Measurements from ENCODE around the gene DLG4. TPM values are rescaled to one million over a fixed set of nuclear protein-coding genes. Genes with fewer than 3 reads are reported as not detected.
A peak's percentile ranks its signal among the peaks of the same experiment; 100 is the strongest.

The DLG4 gene
- total RNA-seq, 2 experiments from 2014 or later: 15.4 to 27.3 TPM

DNA sequence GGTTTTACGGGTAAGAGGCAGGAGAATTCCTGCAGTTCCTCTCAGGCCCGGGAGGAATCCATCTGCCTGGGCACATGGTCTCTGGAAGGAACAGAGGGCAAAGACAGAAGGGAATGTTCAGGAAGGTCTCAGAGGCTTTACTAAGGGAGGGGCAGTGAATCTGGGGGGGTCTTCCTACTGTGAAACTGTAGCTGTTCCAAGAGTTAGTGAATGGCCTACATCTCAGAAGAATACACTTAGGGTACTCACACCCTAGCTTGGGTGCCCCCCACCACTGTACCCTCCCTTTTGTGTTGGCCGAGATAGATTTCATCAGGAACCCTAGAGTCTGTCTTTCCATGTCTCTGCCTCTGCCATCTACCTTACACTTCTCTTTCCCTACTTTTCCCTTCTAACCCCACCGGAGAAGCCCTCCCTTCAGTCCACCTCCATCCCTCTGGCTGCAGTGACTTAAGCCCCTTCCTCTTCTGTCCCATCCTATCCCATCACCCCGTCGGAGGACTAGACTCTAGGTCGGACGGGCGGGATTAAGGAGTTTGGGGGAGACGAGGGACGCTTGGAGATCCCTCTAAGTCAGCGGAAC, 316 bp downstream of the DLG4 start:
- Histone ChIP-seq H3K79me2 (ENCODE audit: insufficient read depth, low read depth, low read length) (peaks cover 13% of the 10 kb centered on the region), H2AFZ (ENCODE audit: low read length) (peak overlapping the region; percentile 26; the same call in 1 of the 2 replicates), H3K4me3 (ENCODE audit: low read depth, low read length, poor library complexity, severe bottlenecking) (peak overlapping the region; percentile 78), H3K4me1 (ENCODE audit: insufficient read depth, low read length, poor library complexity, severe bottlenecking) (peaks cover 56% of the 10 kb centered on the region), H3K9me3 (ENCODE audit: low read length) (no peaks in the 10 kb centered on the region), H3K36me3 (ENCODE audit: insufficient read depth, low read length) (peaks cover 37% of the 10 kb centered on the region), H3K4me2 (ENCODE audit: low read length) (peak overlapping the region; percentile 91), H4K20me1 (ENCODE audit: insufficient read depth, low read length) (no peaks in the 10 kb centered on the region), H3K9me2 (ENCODE audit: insufficient read depth, low read length) (no peaks in the 10 kb centered on the region), H3K27ac (ENCODE audit: low read depth, low read length, poor library complexity, severe bottlenecking) (peak overlapping the region; percentile 71)
- intact Hi-C loops (cut with micrococcal nuclease; ENCODE audit: unreplicated experiment): no loop called here
- no TSS peak for BruUV-seq (replicated peaks)
- DNase-seq (ENCODE audit: low spot score): no peak
- ChIA-PET CTCF (ENCODE audit: unreplicated experiment) (interaction anchor here (0.6 kb wide), 1 partner anchor 90 kb away, joined by 3 read pairs; no protein-coding TSS in a partner anchor), POLR2A (interaction anchor here (0.5 to 1.5 kb wide), 3 partner anchors 23 to 535 kb away, joined by 3 to 4 read pairs (median 3); partner anchors contain the start of gene GABARAP)
- TF ChIP-seq EZH2phosphoT487 (IDR thresholded peaks at IDR 0.05; ENCODE audit: borderline replicate concordance, low read depth, low read length): no peak
- TF ChIP-seq, protein P1, sequence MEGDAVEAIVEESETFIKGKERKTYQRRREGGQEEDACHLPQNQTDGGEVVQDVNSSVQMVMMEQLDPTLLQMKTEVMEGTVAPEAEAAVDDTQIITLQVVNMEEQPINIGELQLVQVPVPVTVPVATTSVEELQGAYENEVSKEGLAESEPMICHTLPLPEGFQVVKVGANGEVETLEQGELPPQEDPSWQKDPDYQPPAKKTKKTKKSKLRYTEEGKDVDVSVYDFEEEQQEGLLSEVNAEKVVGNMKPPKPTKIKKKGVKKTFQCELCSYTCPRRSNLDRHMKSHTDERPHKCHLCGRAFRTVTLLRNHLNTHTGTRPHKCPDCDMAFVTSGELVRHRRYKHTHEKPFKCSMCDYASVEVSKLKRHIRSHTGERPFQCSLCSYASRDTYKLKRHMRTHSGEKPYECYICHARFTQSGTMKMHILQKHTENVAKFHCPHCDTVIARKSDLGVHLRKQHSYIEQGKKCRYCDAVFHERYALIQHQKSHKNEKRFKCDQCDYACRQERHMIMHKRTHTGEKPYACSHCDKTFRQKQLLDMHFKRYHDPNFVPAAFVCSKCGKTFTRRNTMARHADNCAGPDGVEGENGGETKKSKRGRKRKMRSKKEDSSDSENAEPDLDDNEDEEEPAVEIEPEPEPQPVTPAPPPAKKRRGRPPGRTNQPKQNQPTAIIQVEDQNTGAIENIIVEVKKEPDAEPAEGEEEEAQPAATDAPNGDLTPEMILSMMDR (conservative IDR thresholded peaks at IDR 0.05; ENCODE audit: low read length): no peak

DNA sequence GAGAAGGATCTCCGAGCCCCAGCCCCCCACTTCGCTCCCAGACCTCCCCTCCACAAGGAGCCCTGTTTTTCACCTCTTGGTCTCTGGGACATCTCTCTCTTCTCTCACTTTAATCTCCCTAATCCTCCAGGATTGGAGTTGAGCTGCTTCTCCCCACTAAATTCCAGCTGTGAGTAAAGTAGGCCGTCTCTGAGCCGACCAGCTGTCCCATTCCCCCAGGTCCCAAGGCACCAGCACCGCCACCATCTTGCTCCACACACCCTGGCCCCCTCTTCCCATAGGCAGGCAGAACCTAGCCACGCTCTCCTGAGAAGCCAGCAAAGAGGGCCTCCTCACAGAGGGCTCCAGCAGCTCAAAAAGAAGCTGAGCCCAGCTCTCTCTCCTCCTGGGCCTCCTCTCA, 878 bp downstream of the DLG4 start:
- Histone ChIP-seq H3K36me3 (ENCODE audit: insufficient read depth, low read length) (peaks cover 31% of the 10 kb centered on the region), H3K4me2 (ENCODE audit: low read length) (peak overlapping the region; percentile 91), H2AFZ (ENCODE audit: low read length) (peak overlapping the region; percentile 26; the same call in 1 of the 2 replicates), H3K4me3 (ENCODE audit: low read depth, low read length, poor library complexity, severe bottlenecking) (no peak overlapping the region), H3K9me3 (ENCODE audit: low read length) (no peaks in the 10 kb centered on the region), H3K79me2 (ENCODE audit: insufficient read depth, low read depth, low read length) (peaks cover 13% of the 10 kb centered on the region), H3K9me2 (ENCODE audit: insufficient read depth, low read length) (no peaks in the 10 kb centered on the region), H3K4me1 (ENCODE audit: insufficient read depth, low read length, poor library complexity, severe bottlenecking) (peaks cover 59% of the 10 kb centered on the region), H3K27ac (ENCODE audit: low read depth, low read length, poor library complexity, severe bottlenecking) (peak overlapping the region; percentile 71), H4K20me1 (ENCODE audit: insufficient read depth, low read length) (no peaks in the 10 kb centered on the region)
- BruUV-seq (replicated peaks): no TSS peak
- CTCF ChIA-PET (ENCODE audit: unreplicated experiment): interaction anchor here (0.6 kb wide), 1 partner anchor 90 kb away, joined by 3 read pairs; no protein-coding TSS in a partner anchor
- DNase-seq (ENCODE audit: low spot score): no peak
- TF ChIP-seq, protein P1 (conservative IDR thresholded peaks at IDR 0.05; ENCODE audit: low read length): no peak
- no peak for TF ChIP-seq EZH2phosphoT487 (IDR thresholded peaks at IDR 0.05; ENCODE audit: borderline replicate concordance, low read depth, low read length)
- POLR2A ChIA-PET: interaction anchor here (0.5 to 1.5 kb wide), 3 partner anchors 24 to 536 kb away, joined by 3 to 4 read pairs (median 3); partner anchors contain the start of gene GABARAP
- intact Hi-C loops (cut with micrococcal nuclease; ENCODE audit: unreplicated experiment): no loop called here

DNA sequence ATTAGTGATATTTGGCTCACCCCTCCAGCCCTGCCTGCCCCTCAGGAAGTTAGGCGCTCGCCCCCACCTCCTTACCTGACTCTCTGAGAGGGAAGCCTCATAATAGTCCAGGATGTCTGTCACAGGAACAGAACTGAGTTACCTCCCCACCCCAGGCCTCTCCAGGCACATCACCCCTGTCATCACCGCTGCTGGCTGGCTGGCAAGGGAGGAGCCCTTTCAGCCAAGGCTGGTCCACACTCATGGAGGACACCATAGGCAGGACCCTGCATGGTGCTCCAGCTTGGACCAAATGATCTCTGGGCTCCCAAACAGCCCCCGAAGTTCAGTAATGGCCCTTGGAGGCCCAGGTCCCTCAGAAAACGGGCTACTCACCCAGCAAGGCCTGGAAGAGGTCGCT, 1.5 kb downstream of the DLG4 start:
- Histone ChIP-seq H3K27ac (ENCODE audit: low read depth, low read length, poor library complexity, severe bottlenecking) (peak overlapping the region; percentile 71), H4K20me1 (ENCODE audit: insufficient read depth, low read length) (no peaks in the 10 kb centered on the region), H3K4me1 (ENCODE audit: insufficient read depth, low read length, poor library complexity, severe bottlenecking) (peaks cover 64% of the 10 kb centered on the region), H3K36me3 (ENCODE audit: insufficient read depth, low read length) (peaks cover 25% of the 10 kb centered on the region; the same call in 1 of the 2 replicates), H3K4me3 (ENCODE audit: low read depth, low read length, poor library complexity, severe bottlenecking) (peak overlapping the region; percentile 75), H3K9me2 (ENCODE audit: insufficient read depth, low read length) (no peaks in the 10 kb centered on the region), H2AFZ (ENCODE audit: low read length) (peak overlapping the region; percentile 17; the same call in 1 of the 2 replicates), H3K79me2 (ENCODE audit: insufficient read depth, low read depth, low read length) (peaks cover 19% of the 10 kb centered on the region), H3K4me2 (ENCODE audit: low read length) (peak overlapping the region; percentile 91), H3K9me3 (ENCODE audit: low read length) (no peaks in the 10 kb centered on the region)
- intact Hi-C loops (cut with micrococcal nuclease; ENCODE audit: unreplicated experiment): no loop called here
- DNase-seq (ENCODE audit: low spot score): no peak
- BruUV-seq (replicated peaks): no TSS peak
- POLR2A ChIA-PET: no interaction called here
- TF ChIP-seq, protein P1 (conservative IDR thresholded peaks at IDR 0.05; ENCODE audit: low read length): no peak
- TF ChIP-seq EZH2phosphoT487 (IDR thresholded peaks at IDR 0.05; ENCODE audit: borderline replicate concordance, low read depth, low read length): no peak
- CTCF ChIA-PET (ENCODE audit: unreplicated experiment): no interaction called here
